Spleen (tissue), 7 donors: ENCODE measurements around the gene ESYT3.

ENCODE experiments used
- CTCF ChIP-seq, 11 experiments: fragments of 200-600 bp in 7 of 11; fragments of 450-650 bp in 4 of 11; sonication (generic) in 4 of 11; IDR thresholded peaks in 8 of 11; conservative IDR thresholded peaks in 3 of 11; 1 replicate in 7 of 11; 2 replicates in 4 of 11; pipeline versions ENCODE4 v1.4.0 to v1.8.0; 2016 to 2021; ENCODE audit warnings: antibody characterized with exemption in 11 of 11, inconsistent platforms in 4 of 11, mild to moderate bottlenecking in 1 of 11
- POLR2A ChIP-seq, 3 donors: fragments of 450-650 bp; IDR thresholded peaks; one replicate each; pipeline ENCODE4 v1.5.1; 2017; ENCODE audit warnings: antibody characterized with exemption in 3 of 3, mild to moderate bottlenecking in 1 of 3
- POLR2AphosphoS5 ChIP-seq, 3 donors: sonication (generic); formaldehyde crosslinking; IDR thresholded peaks; one replicate each; pipeline ENCODE4 v1.5.1; 2017; ENCODE audit warnings: antibody characterized with exemption in 3 of 3
- donor health status: DM: no; HTN: no; CAD: no; lungs with moderate emphysema.
- donor health status: DM: no; HTN: no; CAD: no.
- donor health status: DM: no; HTN: no; CAD: no.

DNA sequence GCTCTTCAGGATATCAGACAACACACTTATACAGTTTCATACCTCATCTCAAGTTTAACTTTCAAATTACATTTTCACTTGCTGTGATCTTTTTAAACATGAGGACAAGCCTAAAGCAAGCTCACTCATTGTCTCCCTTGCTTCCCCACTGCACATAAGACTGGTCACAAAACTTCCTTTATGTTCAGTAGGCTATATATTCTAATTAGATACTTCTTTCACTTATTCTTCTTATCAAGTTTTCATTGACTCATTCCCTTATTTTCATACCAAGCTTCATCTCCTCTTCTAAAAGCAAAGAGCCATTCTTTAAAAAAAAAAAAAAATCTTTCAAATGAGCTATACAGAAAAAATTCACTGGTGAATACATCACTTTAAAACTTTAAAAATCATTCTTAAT is 62.6 kb downstream of the ESYT3 start:
- TF ChIP-seq POLR2AphosphoS5 (IDR thresholded peaks at IDR 0.05) (no peak), CTCF (IDR thresholded peaks at IDR 0.05 in 8 of 11, conservative IDR thresholded peaks at IDR 0.05 in 3 of 11) (no peak), POLR2A (IDR thresholded peaks at IDR 0.05) (no peak)
